H1 (cell line): ENCODE results near the gene PLEKHM3. TPM values are rescaled to one million over a fixed set of nuclear protein-coding genes. Genes with fewer than 3 reads are reported as not detected.

Source experiments
- PHF8 ChIP-seq: fragments of 200-600 bp; sonication (generic); conservative IDR thresholded peaks from 2 replicates; pipeline ENCODE4 v1.7.1; 2012; ENCODE audit warnings: low read depth, mild to moderate bottlenecking, inconsistent platforms, low read length, moderate library complexity
- polyA plus RNA-seq, 7 experiments: library from polyadenylated mRNA; depleted of rRNA in 3 of 7; stranded (reverse) in 5 of 7; unstranded in 2 of 7; fragments of >200 nt in 5 of 7; fragments of 200-250 nt in 2 of 7; gene quantifications; 1 replicate in 5 of 7; 2 replicates in 1 of 7; 4 replicates in 1 of 7; pipeline versions ENCODE4 v1.2.1 to v1.2.3, GENCODE V29; 2011 to 2013; ENCODE audit warnings: missing spikeins in 2 of 7, mixed read lengths in 2 of 7
- total RNA-seq: library from RNA; stranded (reverse); fragmentation: NEBNext Ultra II Directional; extraction: Animal tissue kit (Norgen Biotek cat#: 25700); gene quantifications from 2 replicates; pipeline ENCODE4 v1.2.1, GENCODE V29; 2021

The PLEKHM3 gene
- total and polyA plus RNA-seq, 2 of the 8 experiments (the other 6 are each of a cell fraction or from before 2014, with no cell fraction given) = 2.3 to 5.8 TPM

GRCh38 chr2:207805566-207806226, 219.6 kb downstream of the PLEKHM3 start (continued):
- TF ChIP-seq PHF8 = no peak
- TF ChIP-seq, all 59 proteins: peak for 0
